Fibroblast of peridontal ligament (primary cell): ENCODE measurements around the gene HCN4.

Experiments used
- DNase-seq: peaks from one replicate; pipeline ENCODE4 v3.0.0-alpha.2; 2010; ENCODE audit errors: extremely low read depth

The HCN4 gene

GRCh38 chr15:73378089-73378488 lies 9.3 kb upstream of the HCN4 start:
- DNase-seq: no peak

GRCh38 chr15:73375755-73376305 lies 7.1 kb upstream of the HCN4 start:
- no peak for DNase-seq

- DNase-seq: no peak
Measured at GRCh38 chr15:73375012-73375411, 6.3 kb upstream of the HCN4 start.

- no peak for DNase-seq
Measured at GRCh38 chr15:73374604-73375003, 5.8 kb upstream of the HCN4 start.

GRCh38 chr15:73373221-73373620 lies 4.5 kb upstream of the HCN4 start:
- DNase-seq: no peak

- DNase-seq: no peak
Measured at GRCh38 chr15:73371812-73372211, 3.1 kb upstream of the HCN4 start.

GRCh38 chr15:73370151-73370550 lies 1.4 kb upstream of the HCN4 start:
- DNase-seq: no peak

GRCh38 chr15:73369154-73369694 lies 466 bp upstream of the HCN4 start:
- DNase-seq: no peak

GRCh38 chr15:73367624-73368300 lies 996 bp downstream of the HCN4 start:
- no peak for DNase-seq

- no peak for DNase-seq
Measured at GRCh38 chr15:73366766-73367623, 1.8 kb downstream of the HCN4 start.

GRCh38 chr15:73364070-73364469 lies 4.7 kb downstream of the HCN4 start:
- DNase-seq: no peak

- no peak for DNase-seq
Measured at GRCh38 chr15:73362900-73363299, 5.9 kb downstream of the HCN4 start.

GRCh38 chr15:73361337-73361736 lies 7.4 kb downstream of the HCN4 start:
- DNase-seq: no peak

GRCh38 chr15:73359651-73360050 lies 9.1 kb downstream of the HCN4 start:
- DNase-seq: no peak

- DNase-seq: no peak
Measured at GRCh38 chr15:73357999-73358665, 10.6 kb downstream of the HCN4 start.

- DNase-seq: no peak
Measured at GRCh38 chr15:73355612-73356265, 13.0 kb downstream of the HCN4 start.

GRCh38 chr15:73354241-73354640 lies 14.5 kb downstream of the HCN4 start:
- no peak for DNase-seq

GRCh38 chr15:73353734-73354133 lies 15.0 kb downstream of the HCN4 start:
- no peak for DNase-seq

- DNase-seq: no peak
Measured at GRCh38 chr15:73352082-73352481, 16.7 kb downstream of the HCN4 start.

GRCh38 chr15:73349191-73349590 lies 19.6 kb downstream of the HCN4 start:
- DNase-seq: no peak

GRCh38 chr15:73346735-73347312 lies 21.9 kb downstream of the HCN4 start:
- peak; percentile 1 for DNase-seq
